ENCODE data around the gene TWF2.

The TWF2 gene

DNA sequence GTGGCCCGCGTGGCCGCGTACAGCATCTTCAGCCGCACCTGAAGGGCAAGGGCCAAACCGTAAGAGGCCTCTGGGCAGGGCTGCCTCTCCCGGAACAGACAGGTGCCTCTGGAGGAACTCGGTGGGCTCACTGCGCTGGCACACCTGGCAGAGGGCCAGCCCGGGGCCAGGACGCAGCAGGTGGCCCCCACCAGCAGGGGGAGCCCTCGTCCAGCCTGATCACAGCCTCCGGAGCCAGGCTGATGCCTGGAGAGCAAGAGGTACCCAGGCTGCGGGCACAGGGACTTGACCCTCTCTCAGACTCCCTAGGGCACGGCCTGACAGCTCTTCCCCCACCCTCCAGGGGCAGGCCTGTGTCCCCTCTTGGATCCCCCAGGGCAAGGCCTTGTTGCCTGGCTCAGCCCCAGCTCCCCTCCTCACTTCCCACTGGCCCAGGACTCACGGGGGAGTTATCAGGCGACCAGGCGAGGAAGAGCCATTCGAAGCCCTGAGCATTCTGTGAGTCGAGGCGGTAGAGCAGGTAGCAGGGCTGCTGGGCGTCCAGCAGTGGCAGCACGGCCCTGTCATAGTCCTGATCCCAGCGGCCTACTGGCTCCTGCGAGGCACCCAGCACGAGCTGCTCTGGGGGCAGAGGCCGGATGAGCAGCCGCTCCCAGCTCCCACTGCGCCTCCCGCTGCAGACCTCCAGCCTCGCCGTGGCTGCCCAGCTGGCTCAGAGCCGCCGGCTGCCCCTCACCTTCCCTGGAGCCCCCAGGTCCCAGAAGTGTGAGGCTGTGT is 7.3 kb downstream of the TWF2 start:
- H3K9me3 ChIP-seq (ENCODE audit: low read depth, low read length) = no peaks in the 10 kb centered on the region
- H3K9ac ChIP-seq (ENCODE audit: insufficient read length) = no peak overlapping the region
- no peaks in the 10 kb centered on the region; the same call in 1 of the 2 replicates for H3K36me3 ChIP-seq (ENCODE audit: insufficient read depth, low read length)
- no peak overlapping the region for H3K27ac ChIP-seq
- H3K4me3 ChIP-seq = no peak overlapping the region
- DNase-seq (ENCODE audit: low read depth, low spot score) = no peak
- TF ChIP-seq FOXP2 (optimal IDR thresholded peaks at IDR 0.05; ENCODE audit: control extremely low read depth, extremely low read length, insufficient read depth) (no peak), EZH2 (IDR thresholded peaks at IDR 0.05) (no peak), POLR2AphosphoS5 (IDR thresholded peaks at IDR 0.05; ENCODE audit: borderline replicate concordance, low read depth, low read length) (no peak)

DNA sequence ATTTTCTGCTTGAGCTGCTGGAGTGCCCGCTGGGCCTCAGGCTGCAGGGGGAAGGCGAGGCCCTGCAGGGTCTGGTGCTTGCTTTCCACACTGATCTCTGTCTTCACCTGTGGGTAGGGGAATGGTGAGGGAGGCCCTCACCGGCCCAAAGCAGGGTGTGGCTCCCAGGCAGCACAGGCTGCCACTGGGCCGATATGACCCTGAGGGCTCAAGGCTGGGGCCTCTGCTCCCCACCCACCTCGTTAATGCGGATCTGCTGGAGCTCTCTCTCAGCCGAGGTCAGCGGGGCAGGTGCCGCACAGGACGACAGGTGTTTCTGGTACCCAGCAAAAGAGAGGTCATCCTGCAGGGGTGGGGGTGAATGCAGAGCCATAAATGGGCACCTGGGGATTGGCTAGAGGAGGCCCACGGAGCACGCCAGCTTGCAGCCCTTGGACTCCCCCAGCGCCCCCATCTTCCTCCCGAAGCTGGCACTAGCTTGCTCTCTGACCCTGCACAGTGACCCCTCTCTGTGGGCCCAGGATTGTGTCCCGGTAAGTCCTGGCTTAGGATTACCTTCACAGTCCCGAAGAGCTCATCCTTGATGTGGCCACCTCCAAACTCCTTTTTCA is 8.0 kb downstream of the TWF2 start:
- no peaks in the 10 kb centered on the region; the same call in 1 of the 2 replicates for H3K36me3 ChIP-seq (ENCODE audit: insufficient read depth, low read length)

DNA sequence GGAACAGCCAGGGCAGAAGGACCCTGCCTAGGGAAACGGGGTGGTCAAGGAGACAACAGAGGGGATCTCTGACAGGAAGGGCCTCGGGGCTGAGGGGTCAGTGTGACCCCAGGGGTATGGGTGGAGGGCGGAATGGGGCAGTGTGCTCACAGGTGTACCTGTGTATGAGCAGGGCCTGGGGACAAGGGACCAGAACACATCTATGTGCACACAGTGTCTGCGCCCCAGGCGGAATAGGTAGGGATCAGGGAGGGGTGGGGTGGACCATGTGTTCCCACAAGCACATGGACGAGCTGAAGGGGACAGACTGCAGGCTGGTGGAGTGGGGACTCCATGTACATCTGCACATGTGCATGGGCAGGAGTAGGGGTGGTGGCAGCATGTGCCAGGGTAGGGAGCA is 8.5 kb downstream of the TWF2 start:
- no peak overlapping the region for H3K4me3 ChIP-seq
- H3K36me3 ChIP-seq (ENCODE audit: insufficient read depth, low read length) = no peaks in the 10 kb centered on the region; the same call in 1 of the 2 replicates
- DNase-seq (ENCODE audit: low read depth, low spot score) = no peak
- H3K9ac ChIP-seq (ENCODE audit: insufficient read length) = no peak overlapping the region
- H3K27ac ChIP-seq = no peak overlapping the region
- H3K9me3 ChIP-seq (ENCODE audit: low read depth, low read length) = no peaks in the 10 kb centered on the region
- TF ChIP-seq FOXP2 (optimal IDR thresholded peaks at IDR 0.05; ENCODE audit: control extremely low read depth, extremely low read length, insufficient read depth) = no peak
- no peak for TF ChIP-seq EZH2 (IDR thresholded peaks at IDR 0.05)
- TF ChIP-seq POLR2AphosphoS5 (IDR thresholded peaks at IDR 0.05; ENCODE audit: borderline replicate concordance, low read depth, low read length) = no peak

More for the DNA sequence above, 8.0 kb downstream of the TWF2 start:
- no peak for DNase-seq (ENCODE audit: low read depth, low spot score)
- TF ChIP-seq POLR2AphosphoS5 (IDR thresholded peaks at IDR 0.05; ENCODE audit: borderline replicate concordance, low read depth, low read length) = no peak
- TF ChIP-seq EZH2 (IDR thresholded peaks at IDR 0.05) = no peak
- TF ChIP-seq FOXP2 (optimal IDR thresholded peaks at IDR 0.05; ENCODE audit: control extremely low read depth, extremely low read length, insufficient read depth) = no peak
- Histone ChIP-seq H3K4me3 (no peak overlapping the region), H3K27ac (no peak overlapping the region), H3K9ac (ENCODE audit: insufficient read length) (no peak overlapping the region), H3K9me3 (ENCODE audit: low read depth, low read length) (no peaks in the 10 kb centered on the region)

DNA sequence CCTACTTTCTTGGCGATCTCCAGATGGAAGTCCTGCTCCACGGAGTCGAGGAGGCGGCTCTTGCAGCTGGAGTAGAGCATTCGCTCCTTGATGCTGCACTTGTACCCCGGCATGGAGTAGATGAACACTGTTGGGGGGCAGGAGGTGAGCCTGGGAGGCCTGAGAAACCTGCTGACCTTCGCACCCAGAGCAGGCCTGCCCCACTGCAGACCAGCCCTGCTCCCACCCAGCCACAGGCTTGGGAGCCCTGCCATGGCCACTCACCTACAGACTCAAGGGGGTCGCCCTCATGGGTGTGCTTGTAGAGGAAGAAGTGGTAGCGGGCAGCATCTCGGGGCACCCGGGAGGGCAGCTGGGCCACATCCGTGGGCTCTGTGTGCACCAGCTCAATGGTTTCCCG is 9.3 kb downstream of the TWF2 start:
- Histone ChIP-seq H3K9ac (ENCODE audit: insufficient read length) (no peak overlapping the region), H3K36me3 (ENCODE audit: insufficient read depth, low read length) (no peaks in the 10 kb centered on the region; the same call in 1 of the 2 replicates), H3K4me3 (no peak overlapping the region), H3K9me3 (ENCODE audit: low read depth, low read length) (no peaks in the 10 kb centered on the region), H3K27ac (no peak overlapping the region)
- no peak for DNase-seq (ENCODE audit: low read depth, low spot score)
- TF ChIP-seq FOXP2 (optimal IDR thresholded peaks at IDR 0.05; ENCODE audit: control extremely low read depth, extremely low read length, insufficient read depth) (no peak), EZH2 (IDR thresholded peaks at IDR 0.05) (no peak), POLR2AphosphoS5 (IDR thresholded peaks at IDR 0.05; ENCODE audit: borderline replicate concordance, low read depth, low read length) (no peak)

DNA sequence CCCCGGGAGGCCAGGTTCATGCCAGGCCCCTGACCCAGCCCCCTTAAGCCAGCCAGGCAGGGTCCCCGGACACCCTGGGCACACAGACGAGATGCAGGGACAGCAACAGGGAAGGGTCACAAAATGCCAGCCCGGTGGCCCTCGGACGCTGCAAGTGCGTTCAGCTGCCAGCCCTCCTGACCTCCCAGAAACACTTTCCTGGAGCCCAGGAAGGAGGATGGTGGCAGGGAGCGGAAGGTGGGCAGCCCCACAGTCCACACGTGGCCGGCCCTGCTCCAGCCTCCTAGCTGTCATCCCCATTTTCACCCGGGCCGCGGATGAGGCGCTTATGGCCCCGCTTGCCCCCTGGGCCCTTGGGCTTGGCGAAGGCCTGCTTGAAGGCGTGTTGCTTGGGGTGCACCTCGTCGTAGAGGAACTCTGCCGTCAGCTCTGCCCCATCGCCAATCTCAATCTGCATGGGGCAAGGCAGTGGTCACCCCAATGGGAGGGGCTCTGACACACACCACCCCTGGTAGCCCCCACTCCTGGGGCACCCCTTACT is 10.1 kb downstream of the TWF2 start:
- Histone ChIP-seq H3K27ac (no peak overlapping the region), H3K9ac (ENCODE audit: insufficient read length) (no peak overlapping the region), H3K9me3 (ENCODE audit: low read depth, low read length) (no peaks in the 10 kb centered on the region), H3K36me3 (ENCODE audit: insufficient read depth, low read length) (no peaks in the 10 kb centered on the region; the same call in 1 of the 2 replicates), H3K4me3 (no peak overlapping the region)
- DNase-seq (ENCODE audit: low read depth, low spot score) = no peak
- TF ChIP-seq POLR2AphosphoS5 (IDR thresholded peaks at IDR 0.05; ENCODE audit: borderline replicate concordance, low read depth, low read length) (no peak), FOXP2 (optimal IDR thresholded peaks at IDR 0.05; ENCODE audit: control extremely low read depth, extremely low read length, insufficient read depth) (no peak), EZH2 (IDR thresholded peaks at IDR 0.05) (no peak)

DNA sequence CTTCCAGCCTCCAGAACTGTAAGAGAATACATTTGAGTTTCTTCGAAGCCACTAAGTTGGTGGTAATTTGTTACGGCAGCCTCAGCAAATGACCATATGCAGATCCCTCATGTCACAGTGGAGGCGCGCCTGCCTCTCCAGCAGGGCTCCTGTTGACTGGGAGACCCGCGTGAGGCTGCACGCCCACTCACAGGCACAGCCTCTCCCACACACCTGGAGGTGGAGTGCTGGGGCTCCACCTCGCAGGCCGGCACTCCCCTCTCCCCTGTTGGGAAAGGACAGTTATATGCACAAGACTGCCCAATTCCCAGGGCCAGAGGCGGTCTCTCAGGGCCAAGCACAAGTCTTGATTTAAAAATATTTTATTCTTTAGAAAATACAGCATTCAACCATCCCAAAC is 10.7 kb downstream of the TWF2 start:
- no peak overlapping the region for H3K4me3 ChIP-seq
- no peaks in the 10 kb centered on the region; the same call in 1 of the 2 replicates for H3K36me3 ChIP-seq (ENCODE audit: insufficient read depth, low read length)
- TF ChIP-seq POLR2AphosphoS5 (IDR thresholded peaks at IDR 0.05; ENCODE audit: borderline replicate concordance, low read depth, low read length) = no peak
- no peak for TF ChIP-seq EZH2 (IDR thresholded peaks at IDR 0.05)
- no peak for TF ChIP-seq FOXP2 (optimal IDR thresholded peaks at IDR 0.05; ENCODE audit: control extremely low read depth, extremely low read length, insufficient read depth)
- H3K27ac ChIP-seq = no peak overlapping the region
- DNase-seq (ENCODE audit: low read depth, low spot score) = no peak
- no peaks in the 10 kb centered on the region for H3K9me3 ChIP-seq (ENCODE audit: low read depth, low read length)
- no peak overlapping the region for H3K9ac ChIP-seq (ENCODE audit: insufficient read length)

DNA sequence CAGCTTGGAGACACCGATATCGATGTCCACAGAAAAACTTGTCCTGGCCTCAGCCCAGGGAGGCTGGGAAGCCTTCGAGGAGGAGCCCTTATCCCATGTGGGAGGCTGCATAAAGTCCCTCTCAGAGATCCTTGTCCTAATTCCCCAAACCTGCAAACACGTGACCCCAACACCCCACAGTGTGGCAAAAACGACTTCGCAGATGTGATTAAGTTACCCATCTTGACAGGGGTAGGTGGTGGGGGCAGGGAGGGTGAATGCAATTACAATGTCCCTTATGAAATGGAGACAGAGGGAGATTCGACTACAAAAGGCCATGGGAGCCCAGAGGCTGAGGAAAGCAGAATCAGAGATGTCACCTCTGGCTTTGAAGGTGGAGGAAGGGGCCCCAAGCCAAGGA is 11.2 kb downstream of the TWF2 start:
- no peaks in the 10 kb centered on the region; the same call in 1 of the 2 replicates for H3K36me3 ChIP-seq (ENCODE audit: insufficient read depth, low read length)
- no peak overlapping the region for H3K9ac ChIP-seq (ENCODE audit: insufficient read length)
- DNase-seq (ENCODE audit: low read depth, low spot score) = no peak
- TF ChIP-seq POLR2AphosphoS5 (IDR thresholded peaks at IDR 0.05; ENCODE audit: borderline replicate concordance, low read depth, low read length) (no peak), EZH2 (IDR thresholded peaks at IDR 0.05) (no peak), FOXP2 (optimal IDR thresholded peaks at IDR 0.05; ENCODE audit: control extremely low read depth, extremely low read length, insufficient read depth) (no peak)
- no peaks in the 10 kb centered on the region for H3K9me3 ChIP-seq (ENCODE audit: low read depth, low read length)
- H3K27ac ChIP-seq = no peak overlapping the region
- H3K4me3 ChIP-seq = no peak overlapping the region

DNA sequence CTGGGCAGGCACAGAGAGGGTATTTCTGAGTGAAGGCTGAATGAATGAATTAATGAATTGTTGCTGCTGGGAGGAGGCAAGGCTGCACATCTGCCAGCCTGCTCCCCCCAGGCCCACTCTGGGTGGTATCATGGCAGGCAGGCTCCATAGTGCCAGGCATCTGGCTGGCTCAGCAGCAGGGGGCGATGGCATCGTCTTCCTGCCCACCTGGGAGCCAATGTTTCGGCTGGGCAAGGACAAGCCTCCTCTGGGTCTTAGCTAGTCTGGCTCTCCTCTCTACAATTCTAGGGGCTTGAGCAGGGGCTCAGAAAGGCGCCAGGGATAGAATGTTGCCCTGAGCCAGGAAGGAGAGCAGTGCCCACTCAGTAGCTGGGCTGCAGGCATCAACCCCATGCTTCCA is 11.8 kb downstream of the TWF2 start:
- DNase-seq (ENCODE audit: low read depth, low spot score) = no peak
- Histone ChIP-seq H3K27ac (no peak overlapping the region), H3K9ac (ENCODE audit: insufficient read length) (no peak overlapping the region), H3K36me3 (ENCODE audit: insufficient read depth, low read length) (no peaks in the 10 kb centered on the region; the same call in 1 of the 2 replicates), H3K9me3 (ENCODE audit: low read depth, low read length) (no peaks in the 10 kb centered on the region), H3K4me3 (no peak overlapping the region)
- TF ChIP-seq EZH2 (IDR thresholded peaks at IDR 0.05) (no peak), FOXP2 (optimal IDR thresholded peaks at IDR 0.05; ENCODE audit: control extremely low read depth, extremely low read length, insufficient read depth) (no peak), POLR2AphosphoS5 (IDR thresholded peaks at IDR 0.05; ENCODE audit: borderline replicate concordance, low read depth, low read length) (no peak)

Measured in SK-N-MC (cell line).